ENCODE measurements around the gene GNL3L. TPM values are rescaled to one million over a fixed set of nuclear protein-coding genes. Genes with fewer than 3 reads are reported as not detected.

Gene GNL3L
- total and polyA plus RNA-seq, 9 of the 15 experiments (the other 6 are each of a cell fraction or from before 2014, with no cell fraction given): 11.5 to 81.7 (median 37.6) TPM

- TF ChIP-seq POLR2AphosphoS5 (IDR thresholded peaks at IDR 0.05; ENCODE audit: control insufficient read depth, insufficient read depth, low read depth, low read length) (no peak), ETS1 (conservative IDR thresholded peaks at IDR 0.05; ENCODE audit: control insufficient read depth, low read depth, low read length) (no peak), HNRNPK (IDR thresholded peaks at IDR 0.05; ENCODE audit: low read depth, low read length, poor library complexity, severe bottlenecking) (no peak), SMAD1 (IDR thresholded peaks at IDR 0.05; ENCODE audit: low read depth, low read length, partially characterized antibody) (no peak), ZFP36 (IDR thresholded peaks at IDR 0.05; ENCODE audit: low read depth, low read length, partially characterized antibody) (peak; percentile 55), CTBP1 (IDR thresholded peaks at IDR 0.05; ENCODE audit: borderline replicate concordance) (no peak), BCOR (IDR thresholded peaks at IDR 0.05) (peak; percentile 34; the same call in 1 of the 2 replicates), SOX6 (IDR thresholded peaks at IDR 0.05) (no peak)
- TF ChIP-seq, protein P1, sequence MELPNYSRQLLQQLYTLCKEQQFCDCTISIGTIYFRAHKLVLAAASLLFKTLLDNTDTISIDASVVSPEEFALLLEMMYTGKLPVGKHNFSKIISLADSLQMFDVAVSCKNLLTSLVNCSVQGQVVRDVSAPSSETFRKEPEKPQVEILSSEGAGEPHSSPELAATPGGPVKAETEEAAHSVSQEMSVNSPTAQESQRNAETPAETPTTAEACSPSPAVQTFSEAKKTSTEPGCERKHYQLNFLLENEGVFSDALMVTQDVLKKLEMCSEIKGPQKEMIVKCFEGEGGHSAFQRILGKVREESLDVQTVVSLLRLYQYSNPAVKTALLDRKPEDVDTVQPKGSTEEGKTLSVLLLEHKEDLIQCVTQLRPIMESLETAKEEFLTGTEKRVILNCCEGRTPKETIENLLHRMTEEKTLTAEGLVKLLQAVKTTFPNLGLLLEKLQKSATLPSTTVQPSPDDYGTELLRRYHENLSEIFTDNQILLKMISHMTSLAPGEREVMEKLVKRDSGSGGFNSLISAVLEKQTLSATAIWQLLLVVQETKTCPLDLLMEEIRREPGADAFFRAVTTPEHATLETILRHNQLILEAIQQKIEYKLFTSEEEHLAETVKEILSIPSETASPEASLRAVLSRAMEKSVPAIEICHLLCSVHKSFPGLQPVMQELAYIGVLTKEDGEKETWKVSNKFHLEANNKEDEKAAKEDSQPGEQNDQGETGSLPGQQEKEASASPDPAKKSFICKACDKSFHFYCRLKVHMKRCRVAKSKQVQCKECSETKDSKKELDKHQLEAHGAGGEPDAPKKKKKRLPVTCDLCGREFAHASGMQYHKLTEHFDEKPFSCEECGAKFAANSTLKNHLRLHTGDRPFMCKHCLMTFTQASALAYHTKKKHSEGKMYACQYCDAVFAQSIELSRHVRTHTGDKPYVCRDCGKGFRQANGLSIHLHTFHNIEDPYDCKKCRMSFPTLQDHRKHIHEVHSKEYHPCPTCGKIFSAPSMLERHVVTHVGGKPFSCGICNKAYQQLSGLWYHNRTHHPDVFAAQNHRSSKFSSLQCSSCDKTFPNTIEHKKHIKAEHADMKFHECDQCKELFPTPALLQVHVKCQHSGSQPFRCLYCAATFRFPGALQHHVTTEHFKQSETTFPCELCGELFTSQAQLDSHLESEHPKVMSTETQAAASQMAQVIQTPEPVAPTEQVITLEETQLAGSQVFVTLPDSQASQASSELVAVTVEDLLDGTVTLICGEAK (IDR thresholded peaks at IDR 0.05): no peak
- TF ChIP-seq, protein P1 (CRISPR knock-in tag; IDR thresholded peaks at IDR 0.05): no peak
These were observed 35.6 kb upstream of the GNL3L start (continued) for GRCh38 chrX:54494166-54494988.
